GM12878 (cell line): ENCODE results near the gene MED13L. TPM values are rescaled to one million over a fixed set of nuclear protein-coding genes. Genes with fewer than 3 reads are reported as not detected.

Experiments
- ATAC-seq: fragments of 200-7000 bp; cut with Tn5 transposase; 3 replicates; pipeline ENCODE4 v1.9.1; 2020; ENCODE audit warnings: mild to moderate bottlenecking, moderate library complexity
- BruUV-seq: library from RNA; stranded (reverse); fragments of 400-500 nt; replicated peaks from 2 replicates; lab custom pipeline; 2021; lab: Mats Ljungman, UMichigan
- CTCF ChIA-PET: fragments of 300-600 bp; sonication (Branson Sonifier 250); formaldehyde crosslinking; extraction: SDS; loops from one replicate; lab custom pipeline; 2021; ENCODE audit warnings: inconsistent platforms; lab: Yijun Ruan, JAX
- POLR2A ChIA-PET: fragments of 350-600 bp; formaldehyde crosslinking; extraction: SDS; loops from one replicate; lab custom pipeline; 2021; ENCODE audit warnings: inconsistent platforms; lab: Charles Lee
- RAD21 ChIA-PET: fragments of 300-600 bp; sonication (Branson Sonifier 250); formaldehyde crosslinking; loops from one replicate; lab custom pipeline; 2023; ENCODE audit warnings: antibody characterized with exemption; ENCODE audit not compliant: unreplicated experiment; lab: Charles Lee
- SMC1A ChIA-PET: fragments of 300-600 bp; sonication (Branson Sonifier 250); formaldehyde crosslinking; loops from one replicate; lab custom pipeline; 2023; ENCODE audit not compliant: unreplicated experiment, uncharacterized antibody; lab: Charles Lee
- DNase-seq: peaks from one replicate; pipeline ENCODE4 v3.0.0-alpha.2; 2011; ENCODE audit warnings: low read depth, low spot score
- FAIRE-seq: peaks from 3 replicates; lab custom pipeline; 2011; peaks lifted over from hg19 to GRCh38; lab: Jason Lieb, UNC
- H2AFZ ChIP-seq: 2 replicates; pipeline ENCODE4 v1.6.0; 2011; ENCODE audit warnings: low read depth, low read length, control low read depth; ENCODE audit not compliant: control insufficient read depth
- H3K27ac ChIP-seq: 2 replicates; pipeline ENCODE4 v1.5.1; 2011; ENCODE audit warnings: control low read depth; ENCODE audit not compliant: control insufficient read depth, insufficient read depth
- H3K27me3 ChIP-seq, 2 experiments: replicated peaks in 1 of 2; 2 replicates each; pipeline versions ENCODE4 v1.6.0 to v1.6.1; 2011; ENCODE audit warnings: low read length in 1 of 2; ENCODE audit not compliant: control insufficient read depth in 2 of 2, insufficient read depth in 2 of 2
- H3K36me3 ChIP-seq, 2 experiments: 2 replicates each; pipeline ENCODE4 v1.5.1; 2011; ENCODE audit warnings: low read length in 1 of 2; ENCODE audit not compliant: control insufficient read depth in 2 of 2, insufficient read depth in 2 of 2
- H3K4me1 ChIP-seq: 2 replicates; pipeline ENCODE4 v1.6.1; 2011; ENCODE audit warnings: mild to moderate bottlenecking, low read length, moderate library complexity, mixed read lengths; ENCODE audit not compliant: control insufficient read depth, insufficient read depth
- H3K4me2 ChIP-seq: 2 replicates; pipeline ENCODE4 v1.6.0; 2011; ENCODE audit warnings: control low read depth; ENCODE audit not compliant: control insufficient read depth, insufficient read depth
- H3K4me3 ChIP-seq: fragments of 200-600 bp; sonication (generic); 2 replicates; pipeline ENCODE4 v1.5.1; 2016
- H3K79me2 ChIP-seq: 2 replicates; pipeline ENCODE4 v1.6.0; 2011; ENCODE audit warnings: low read length; ENCODE audit not compliant: control insufficient read depth, insufficient read depth
- H3K9ac ChIP-seq: 2 replicates; pipeline ENCODE4 v1.8.0; 2011; ENCODE audit warnings: low read length, control low read depth, mixed read lengths; ENCODE audit not compliant: control insufficient read depth, insufficient read depth
- H3K9me3 ChIP-seq: replicated peaks from 3 replicates; pipeline ENCODE4 v1.5.1; 2011; ENCODE audit warnings: mild to moderate bottlenecking, low read length; ENCODE audit not compliant: control insufficient read depth, insufficient read depth
- H4K20me1 ChIP-seq: 2 replicates; pipeline ENCODE4 v1.6.0; 2011; ENCODE audit not compliant: control insufficient read depth, insufficient read depth
- BRCA1 ChIP-seq: IDR thresholded peaks from 2 replicates; pipeline ENCODE4 v1.6.1; 2011; ENCODE audit warnings: low read depth, low read length, improper control_type of control experiment
- EZH2 ChIP-seq: IDR thresholded peaks from 2 replicates; pipeline ENCODE4 v1.6.1; 2012; ENCODE audit warnings: low read depth, mild to moderate bottlenecking, control low read depth, inconsistent platforms, low read length, borderline replicate concordance; ENCODE audit not compliant: control insufficient read depth
- FOXM1 ChIP-seq: IDR thresholded peaks from 2 replicates; pipeline ENCODE4 v1.6.1; 2012; ENCODE audit warnings: low read depth, mild to moderate bottlenecking, inconsistent platforms, low read length, moderate library complexity
- KDM1A ChIP-seq: fragments of 200-600 bp; sonication (generic); IDR thresholded peaks from 2 replicates; pipeline ENCODE4 v1.6.1; 2016; ENCODE audit warnings: borderline replicate concordance
- MTA2 ChIP-seq: fragments of 450-650 bp; IDR thresholded peaks from 2 replicates; pipeline ENCODE4 v1.6.1; 2016; ENCODE audit warnings: low read depth, mild to moderate bottlenecking, moderate library complexity
- POLR2AphosphoS5 ChIP-seq: IDR thresholded peaks from 2 replicates; pipeline ENCODE4 v1.6.1; 2011; ENCODE audit warnings: mild to moderate bottlenecking, low read length, inconsistent platforms
- SIX5 ChIP-seq: IDR thresholded peaks from 2 replicates; pipeline ENCODE4 v1.6.1; 2011; ENCODE audit warnings: mild to moderate bottlenecking, low read depth, low read length, moderate library complexity; ENCODE audit not compliant: severe bottlenecking
- SMARCA5 ChIP-seq: fragments of 450-650 bp; IDR thresholded peaks from 2 replicates; pipeline ENCODE4 v1.6.1; 2017; ENCODE audit warnings: mild to moderate bottlenecking
- SPI1 ChIP-seq: IDR thresholded peaks from 2 replicates; pipeline ENCODE4 v1.6.1; 2011; ENCODE audit warnings: low read depth, mild to moderate bottlenecking, low read length, moderate library complexity, borderline replicate concordance; ENCODE audit not compliant: insufficient read depth
- SREBF2 ChIP-seq: IDR thresholded peaks from 2 replicates; pipeline ENCODE4 v1.6.1; 2012; ENCODE audit warnings: mild to moderate bottlenecking, low read length
- STAT1 ChIP-seq: fragments of 450-650 bp; conservative IDR thresholded peaks from 2 replicates; pipeline ENCODE4 v1.6.1; 2014; ENCODE audit warnings: antibody characterized with exemption, mild to moderate bottlenecking
- SUPT20H ChIP-seq: IDR thresholded peaks from 2 replicates; pipeline ENCODE4 v1.6.1; 2011; ENCODE audit warnings: low read depth, mild to moderate bottlenecking, low read length, moderate library complexity, borderline replicate concordance; ENCODE audit not compliant: control insufficient read depth
- TCF3 ChIP-seq: IDR thresholded peaks from 2 replicates; pipeline ENCODE4 v1.6.1; 2012; ENCODE audit warnings: low read depth, mild to moderate bottlenecking, low read length, borderline replicate concordance; ENCODE audit not compliant: insufficient read depth
- YBX1 ChIP-seq: fragments of 450-650 bp; IDR thresholded peaks from 2 replicates; pipeline ENCODE4 v1.6.1; 2016; ENCODE audit warnings: antibody characterized with exemption
- YY1 ChIP-seq: IDR thresholded peaks from 2 replicates; pipeline ENCODE4 v1.6.1; 2011; ENCODE audit warnings: low read depth, mild to moderate bottlenecking, low read length
- ZNF207 ChIP-seq: fragments of 450-650 bp; IDR thresholded peaks from 2 replicates; pipeline ENCODE4 v1.6.1; 2014; ENCODE audit warnings: antibody characterized with exemption, mild to moderate bottlenecking, borderline replicate concordance
- ZNF24 ChIP-seq: fragments of 450-650 bp; IDR thresholded peaks from 2 replicates; pipeline ENCODE4 v1.6.1; 2017; ENCODE audit warnings: antibody characterized with exemption, mild to moderate bottlenecking
- in situ Hi-C: fragments of 300-500 bp; cut with MboI; formaldehyde crosslinking; loops from 9 replicates; pipeline ENCODE4 v1.14.3; 2018; ENCODE audit warnings: mixed read lengths
- intact Hi-C: fragments of 100-400 bp; cut with micrococcal nuclease; formaldehyde crosslinking; loops from one replicate; pipeline ENCODE4 v1.14.2; 2022; ENCODE audit not compliant: unreplicated experiment
- polyA plus RNA-seq, 11 experiments: library from polyadenylated mRNA; depleted of rRNA in 4 of 11; unstranded in 6 of 11; stranded (reverse) in 5 of 11; fragments of >200 nt; fragmentation: Nextera tagmentation in 4 of 11; fragmentation: Illumina TruSeq in 1 of 11; extraction: Ambion mirVana in 4 of 11; extraction: Trizol in 1 of 11; gene quantifications; 1 replicate in 1 of 11; 2 replicates in 10 of 11; pipeline versions ENCODE4 v1.2.1 to v1.2.3, GENCODE V29; 2011 to 2016; ENCODE audit warnings: inconsistent platforms in 2 of 11, missing spikeins in 2 of 11, low read depth in 1 of 11
- total RNA-seq, 4 experiments: library from RNA; depleted of rRNA in 3 of 4; stranded (reverse); fragments of >200 nt in 3 of 4; fragmentation: Illumina TruSeq in 1 of 4; extraction: Trizol in 1 of 4; gene quantifications; 2 replicates each; pipeline versions ENCODE4 v1.2.1 to v1.2.3, GENCODE V29; 2013 to 2021
- TF ChIP-seq, protein P1 (sequence below): IDR thresholded peaks from 2 replicates; pipeline ENCODE4 v1.6.1; 2012; ENCODE audit warnings: low read depth, low read length, improper control_type of control experiment

MED13L gene
- total and polyA plus RNA-seq, 10 of the 15 experiments (the other 5 are each of a cell fraction or from before 2014, with no cell fraction given) = 3.7 to 30.1 (median 9.1) TPM

DNA sequence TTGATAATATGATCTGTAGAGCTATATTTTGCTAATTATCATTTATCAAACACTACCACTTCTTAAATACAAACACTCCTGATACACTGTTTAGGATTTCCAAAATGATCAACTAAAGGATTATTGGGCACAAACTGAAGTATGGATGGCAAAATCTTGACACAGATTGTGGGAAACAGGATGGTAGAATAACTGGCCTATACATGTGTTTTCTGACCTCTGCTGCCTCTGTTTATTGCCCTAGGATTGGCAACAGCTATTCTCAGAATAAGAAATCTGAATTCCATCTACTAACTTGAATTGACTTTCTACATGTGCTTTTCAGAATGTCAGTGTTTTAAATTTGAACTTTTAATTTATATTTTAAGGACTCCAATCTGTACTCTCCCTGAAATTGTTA lies 209.1 kb downstream of the MED13L start:
- POLR2A ChIA-PET = no interaction called here
- intact Hi-C loops = loop anchor here (5.0 kb wide), 1 partner anchor 51 kb away; no protein-coding TSS in a partner anchor

More for the DNA sequence above, 209.1 kb downstream of the MED13L start:
- H3K9ac ChIP-seq = no peak overlapping the region
- no peak for ATAC-seq
- H3K4me1 ChIP-seq = no peaks in the 10 kb centered on the region
- H3K9me3 ChIP-seq = no peaks in the 10 kb centered on the region
- H4K20me1 ChIP-seq = no peaks in the 10 kb centered on the region
- DNase-seq = no peak
- no peaks in the 10 kb centered on the region for H3K79me2 ChIP-seq
- in situ Hi-C loops = no loop called here
- no peaks in the 10 kb centered on the region for H3K27me3 ChIP-seq
- no peak overlapping the region for H3K27ac ChIP-seq
- ChIA-PET SMC1A (interaction anchor here (1.1 to 1.2 kb wide), 3 partner anchors 19 to 640 kb away, joined by 3 to 6 read pairs (median 3); no protein-coding TSS in a partner anchor), RAD21 (no interaction called here), CTCF (interaction anchor here (0.6 to 2.2 kb wide), 6 partner anchors 8 to 208 kb away, joined by 3 to 14 read pairs (median 4); no protein-coding TSS in a partner anchor)
- no peak for FAIRE-seq
- no peak for TF ChIP-seq EZH2
- no peak for TF ChIP-seq ZNF207
- TF ChIP-seq SUPT20H = no peak
- TF ChIP-seq ZNF24 = no peak
- no peak for TF ChIP-seq FOXM1
- no peak for TF ChIP-seq SMARCA5
- TF ChIP-seq TCF3 = no peak
- TF ChIP-seq MTA2 = no peak
- no peak for TF ChIP-seq POLR2AphosphoS5
- TF ChIP-seq SREBF2 = no peak
- no peak for TF ChIP-seq KDM1A
- no peak for TF ChIP-seq SIX5
- TF ChIP-seq BRCA1 = no peak
- no peak for TF ChIP-seq YY1
- TF ChIP-seq, protein P1, sequence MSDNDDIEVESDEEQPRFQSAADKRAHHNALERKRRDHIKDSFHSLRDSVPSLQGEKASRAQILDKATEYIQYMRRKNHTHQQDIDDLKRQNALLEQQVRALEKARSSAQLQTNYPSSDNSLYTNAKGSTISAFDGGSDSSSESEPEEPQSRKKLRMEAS = no peak
- no peak for TF ChIP-seq SPI1
- no peak for TF ChIP-seq YBX1
- no peak for TF ChIP-seq STAT1
- H3K4me3 ChIP-seq = no peak overlapping the region
- H3K36me3 ChIP-seq = no peaks in the 10 kb centered on the region
- no peak overlapping the region for H2AFZ ChIP-seq
- no peak overlapping the region for H3K4me2 ChIP-seq
- no TSS peak for BruUV-seq
